ENCODE data around the gene MRPL44.
"Not testable (repeated sequence)": the region's sequence is repeated elsewhere in the genome, so short reads cannot be mapped to it uniquely, and the experiment has no call there.

Gene MRPL44

DNA sequence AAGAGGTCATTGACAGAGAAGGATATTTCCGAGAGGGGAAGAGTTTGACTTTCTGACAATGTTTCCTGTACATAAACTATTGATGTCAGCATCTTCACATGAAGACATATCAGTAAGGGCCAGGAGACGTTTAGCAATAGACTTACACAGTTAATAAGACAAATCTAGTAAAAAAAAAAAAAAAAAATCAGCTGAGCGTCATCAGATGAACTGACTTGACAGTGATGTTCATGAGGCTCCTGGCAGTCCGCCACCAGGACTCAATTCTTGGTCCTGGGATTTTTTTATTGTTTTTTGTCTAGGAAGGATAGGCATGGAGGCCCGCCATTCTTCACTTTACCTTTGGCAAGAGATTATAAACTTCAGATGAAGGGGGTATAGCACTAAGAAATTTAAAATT lies 14.5 kb downstream of the MRPL44 start:
- DNase-seq (ENCODE audit: low read depth), result no peak

DNA sequence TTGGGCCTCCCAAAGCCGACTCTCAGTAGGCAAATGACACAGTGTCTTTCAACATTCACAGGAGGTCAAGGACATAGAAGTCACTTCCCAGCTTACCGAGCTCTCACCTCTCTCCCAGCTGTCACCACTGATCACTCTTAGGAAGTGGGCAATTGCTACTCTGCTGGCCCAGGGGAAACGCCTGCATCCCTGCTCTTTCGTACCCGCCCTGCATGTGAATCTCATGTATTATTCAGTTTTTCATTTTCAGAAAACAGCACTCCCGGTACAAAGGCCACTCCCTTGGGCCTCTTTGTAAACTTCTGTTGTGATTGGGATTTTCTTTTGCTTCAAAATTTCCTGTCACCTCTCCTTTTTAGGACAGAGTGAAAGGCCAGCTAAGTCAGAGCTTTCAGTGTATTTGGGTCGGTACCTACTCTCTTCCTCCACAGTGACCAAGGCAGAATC lies 15.4 kb downstream of the MRPL44 start:
- DNase-seq (ENCODE audit: low read depth), result no peak

DNA sequence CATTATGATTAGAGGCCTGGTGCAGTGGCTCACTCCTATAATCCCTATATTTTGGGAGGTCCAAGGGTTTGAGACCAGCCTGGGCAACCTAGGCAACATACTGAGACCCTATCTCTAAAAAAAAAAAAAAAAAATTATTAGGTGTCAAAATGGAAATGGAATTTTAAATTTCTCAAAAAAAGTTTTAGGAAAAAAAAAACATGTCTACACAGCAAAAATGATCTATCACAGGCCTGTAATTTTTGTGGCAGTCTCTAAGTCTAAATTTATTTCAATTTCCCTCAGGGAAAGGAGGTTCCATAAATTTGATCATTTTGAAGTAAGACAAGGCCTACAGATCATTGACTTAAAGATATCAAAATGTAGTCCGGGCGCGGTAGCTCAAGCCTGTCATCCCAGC lies 16.3 kb downstream of the MRPL44 start:
- no peak for DNase-seq (ENCODE audit: low read depth)

DNA sequence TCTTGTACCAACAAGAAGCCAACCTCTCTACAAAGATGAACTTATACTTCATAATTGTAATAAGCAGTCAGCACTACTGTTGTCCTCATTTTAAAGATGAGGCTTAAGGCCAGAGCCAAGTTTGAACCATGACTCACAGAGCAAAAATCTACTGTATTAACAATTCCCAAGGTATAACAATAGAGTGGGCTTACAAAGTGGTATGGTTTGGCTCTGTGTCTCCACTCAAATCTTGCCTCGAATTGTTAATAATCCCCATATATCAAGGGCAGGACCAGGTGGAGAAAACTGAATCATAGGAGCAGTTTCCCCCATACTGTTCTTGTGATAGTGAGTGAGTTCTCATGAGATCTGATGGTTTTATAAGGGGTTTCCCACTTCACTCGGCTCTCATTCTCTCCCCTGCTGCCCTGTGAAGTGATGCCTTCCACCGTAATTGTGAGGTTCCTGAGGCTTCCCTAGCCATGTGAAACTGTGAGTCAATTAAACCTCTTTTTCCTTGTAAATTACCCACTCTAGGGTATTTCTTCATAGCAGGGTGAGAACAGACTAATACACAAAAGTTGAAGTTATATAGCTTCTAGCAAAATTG lies 19.5 kb downstream of the MRPL44 start:
- no peak for DNase-seq (ENCODE audit: low read depth)

DNA sequence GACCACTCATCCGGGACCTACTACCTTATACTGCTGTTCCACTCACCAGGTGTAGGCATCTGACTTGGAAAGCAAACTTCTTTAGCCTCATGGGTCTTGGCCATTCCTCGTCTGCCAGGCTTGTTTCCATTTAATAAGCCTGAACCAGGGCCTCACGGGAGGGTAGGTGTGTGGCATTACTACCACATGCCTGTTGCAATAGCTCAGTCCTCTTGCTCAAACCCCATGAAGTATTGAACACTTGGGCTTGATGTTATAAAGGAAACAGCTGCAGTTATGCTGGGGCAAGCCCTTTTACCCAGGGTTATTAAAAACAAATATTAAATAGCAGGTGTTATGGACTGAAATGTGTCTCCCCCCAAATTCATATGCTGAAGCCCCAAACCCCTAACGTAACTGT lies 21.2 kb downstream of the MRPL44 start:
- DNase-seq (ENCODE audit: low read depth), result no peak

DNA sequence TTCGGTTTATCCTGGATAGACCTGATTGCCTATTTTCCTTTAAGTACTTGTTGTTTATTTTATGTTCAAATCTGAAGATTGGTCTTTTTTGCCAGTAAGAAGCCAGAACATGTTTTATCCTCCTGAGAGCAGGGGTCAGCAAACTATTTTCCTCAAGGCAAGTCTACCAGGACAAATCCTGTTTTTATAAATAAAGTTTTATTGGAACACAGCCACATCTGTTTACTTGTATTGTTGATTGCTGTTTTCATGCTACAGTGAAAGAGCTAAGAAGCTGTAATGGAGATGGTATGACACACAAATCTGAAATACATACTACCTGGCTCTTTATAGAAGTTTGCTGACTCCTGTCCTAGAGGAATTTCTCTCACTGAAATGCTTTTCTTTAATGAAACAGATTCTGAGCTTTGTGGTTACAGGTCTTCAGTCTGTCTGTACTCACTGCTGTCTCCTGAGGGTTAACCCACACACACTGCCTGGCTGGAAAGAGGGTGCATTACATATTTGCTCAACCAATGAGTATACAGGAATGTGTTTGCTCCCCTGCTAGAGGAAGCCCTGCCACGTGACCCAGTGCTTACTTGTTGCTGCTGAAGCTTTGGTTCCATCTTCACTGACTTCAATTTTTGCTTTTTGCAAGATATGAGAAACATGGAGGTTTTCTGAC lies 22.6 kb downstream of the MRPL44 start:
- DNase-seq (ENCODE audit: low read depth), result no peak

DNA sequence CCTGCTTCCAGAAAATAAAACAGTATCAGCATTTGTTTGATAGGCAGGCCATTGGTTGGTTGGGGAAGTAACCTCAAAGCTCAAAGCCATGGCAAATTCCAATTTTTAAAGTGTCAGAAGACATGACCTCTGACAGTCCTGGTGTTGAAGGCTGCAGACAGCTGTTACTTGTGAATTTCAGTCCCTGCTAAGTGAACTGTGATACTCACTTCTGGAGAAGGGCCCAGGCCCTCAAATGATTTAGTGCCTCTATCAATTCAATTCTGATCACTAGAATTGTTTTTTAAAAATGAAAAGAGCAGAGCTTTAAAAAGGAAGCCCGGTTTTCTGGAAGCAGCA lies 23.1 kb downstream of the MRPL44 start:
- DNase-seq (ENCODE audit: low read depth), result no peak

DNA sequence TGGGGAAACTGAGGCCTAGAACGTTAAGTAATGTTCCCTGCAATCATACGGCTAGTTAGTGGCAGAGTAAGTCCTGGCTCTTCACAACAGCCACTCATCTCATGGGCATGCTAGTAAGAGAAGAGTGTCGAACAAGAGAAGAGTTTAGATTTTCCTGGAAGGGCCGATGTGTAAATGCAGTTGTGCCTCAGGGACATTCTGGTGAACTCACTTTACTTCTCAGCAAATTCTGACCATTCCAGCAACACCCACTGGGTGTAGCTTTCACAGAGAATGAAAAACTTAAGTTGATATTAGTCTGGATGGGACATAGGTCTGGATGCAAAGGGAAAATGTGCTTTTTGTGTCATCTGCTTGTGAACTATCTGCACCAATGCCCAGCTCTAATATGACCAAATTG lies 23.5 kb downstream of the MRPL44 start:
- no peak for DNase-seq (ENCODE audit: low read depth)

DNA sequence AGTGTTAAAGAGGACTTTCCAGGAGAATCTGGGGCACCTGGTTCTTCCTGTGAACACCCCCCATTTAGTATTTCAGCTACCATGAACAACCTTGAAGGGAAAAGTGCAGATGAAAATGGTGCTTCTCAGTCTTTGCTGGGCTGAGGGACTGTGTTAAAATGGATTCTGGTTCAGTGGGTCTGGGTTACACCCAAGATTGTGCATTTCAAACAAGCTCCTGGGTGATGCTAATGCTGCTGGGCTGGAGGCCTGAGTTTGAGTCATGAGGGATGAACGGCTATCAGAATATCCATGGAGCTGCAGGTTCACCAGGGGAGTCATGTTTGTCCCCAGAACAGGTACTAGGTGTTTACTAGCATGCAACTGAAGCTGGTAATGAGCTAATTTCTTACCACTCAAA lies 24.0 kb downstream of the MRPL44 start:
- DNase-seq (ENCODE audit: low read depth), result no peak

DNA sequence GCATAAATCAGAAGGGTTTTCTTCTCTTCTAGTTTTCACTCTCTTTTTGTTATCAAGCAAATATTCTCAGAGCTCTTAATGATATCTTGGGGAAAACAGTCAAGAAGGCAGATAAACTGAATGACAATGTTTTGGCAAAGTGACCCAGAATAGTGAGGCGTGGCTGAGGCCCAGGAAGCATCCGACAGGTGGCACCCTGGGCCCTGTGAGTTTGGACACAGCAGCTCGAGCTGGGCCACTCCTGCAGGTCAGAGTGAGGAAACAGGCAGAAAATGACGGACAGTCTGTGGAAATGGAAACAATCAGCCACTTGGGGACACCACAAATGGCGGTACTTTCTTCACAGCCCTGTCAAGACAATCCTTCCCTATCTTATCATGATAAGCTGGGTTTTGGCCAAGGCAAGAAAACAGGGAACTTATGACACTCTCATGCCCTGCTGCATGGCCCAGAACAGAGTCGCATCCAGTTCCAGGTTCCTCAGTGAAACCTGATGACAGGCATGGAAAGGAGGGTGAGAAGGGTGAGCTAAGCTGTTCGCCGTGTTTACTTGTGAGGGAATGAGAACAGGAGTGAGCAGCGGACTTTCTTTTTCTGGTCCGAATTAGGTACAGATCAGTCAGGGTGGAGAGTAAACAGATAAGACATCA lies 32.1 kb downstream of the MRPL44 start:
- no peak for DNase-seq (ENCODE audit: low read depth)

DNA sequence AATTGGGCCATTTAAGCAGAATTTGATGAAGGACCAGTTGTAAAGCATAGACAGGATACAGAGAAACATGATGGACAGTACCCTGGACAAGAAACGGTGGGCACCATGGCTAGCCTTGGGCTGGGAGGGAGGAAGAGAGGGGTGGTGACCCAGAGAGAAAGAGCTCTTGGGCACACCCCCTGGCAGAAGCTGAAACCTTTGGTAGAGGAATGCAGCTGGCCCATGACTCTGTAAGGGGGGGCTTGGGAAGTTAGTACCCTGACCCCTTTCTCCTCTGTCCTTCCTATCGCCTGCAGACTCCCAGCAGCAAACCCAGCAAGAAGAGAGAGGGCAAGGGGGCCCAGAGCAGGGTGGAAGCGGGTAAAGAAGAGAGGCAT lies 32.6 kb downstream of the MRPL44 start:
- DNase-seq (ENCODE audit: low read depth), result no peak

DNA sequence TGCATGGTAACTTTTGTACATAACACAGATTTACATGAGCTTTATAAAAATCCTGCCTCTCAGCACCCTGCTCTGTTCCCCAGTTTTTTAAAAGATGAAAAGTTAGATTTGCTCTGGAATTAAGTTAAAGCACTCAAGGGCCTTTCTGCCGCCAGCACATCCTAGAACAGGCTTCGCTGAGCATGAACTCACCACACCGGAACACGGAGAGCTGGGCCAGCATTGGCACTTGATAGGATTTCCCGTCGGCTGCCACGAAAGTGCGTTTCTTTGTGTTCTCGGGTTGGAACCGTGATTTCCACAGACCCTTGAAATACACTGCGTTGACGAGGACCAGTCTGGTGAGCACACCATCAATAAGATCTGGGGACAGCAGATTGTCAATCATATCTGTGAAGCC lies 34.3 kb downstream of the MRPL44 start:
- DNase-seq (ENCODE audit: low read depth), result no peak

DNA sequence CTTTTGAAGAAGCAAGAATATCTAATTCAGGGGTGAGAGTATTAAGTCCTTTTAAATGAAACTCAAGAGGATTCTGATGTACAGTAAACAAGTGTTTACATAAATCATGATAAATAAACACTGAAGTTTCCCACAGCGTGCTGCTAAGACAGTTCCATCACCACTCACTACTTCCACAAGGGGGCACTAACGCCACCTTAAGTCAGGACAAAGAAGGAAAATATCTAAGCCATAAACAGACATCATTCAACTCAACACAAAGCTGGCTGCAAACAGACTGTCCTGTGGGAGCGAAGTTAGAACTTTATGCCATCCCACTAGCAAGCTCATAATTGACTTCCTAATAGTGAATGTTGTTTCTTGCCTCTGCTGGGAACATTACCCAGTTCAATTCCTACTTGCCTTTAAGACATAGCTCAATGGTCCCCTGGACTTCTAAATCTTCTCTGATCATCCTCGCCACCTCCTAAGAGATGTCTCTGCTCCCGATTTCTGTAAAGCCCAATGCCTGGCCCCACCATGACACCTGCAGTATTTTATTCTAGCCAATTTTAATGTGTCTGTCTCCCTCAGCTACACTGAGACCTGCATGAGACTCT lies 36.5 kb downstream of the MRPL44 start:
- DNase-seq (ENCODE audit: low read depth), result peak; percentile 19

DNA sequence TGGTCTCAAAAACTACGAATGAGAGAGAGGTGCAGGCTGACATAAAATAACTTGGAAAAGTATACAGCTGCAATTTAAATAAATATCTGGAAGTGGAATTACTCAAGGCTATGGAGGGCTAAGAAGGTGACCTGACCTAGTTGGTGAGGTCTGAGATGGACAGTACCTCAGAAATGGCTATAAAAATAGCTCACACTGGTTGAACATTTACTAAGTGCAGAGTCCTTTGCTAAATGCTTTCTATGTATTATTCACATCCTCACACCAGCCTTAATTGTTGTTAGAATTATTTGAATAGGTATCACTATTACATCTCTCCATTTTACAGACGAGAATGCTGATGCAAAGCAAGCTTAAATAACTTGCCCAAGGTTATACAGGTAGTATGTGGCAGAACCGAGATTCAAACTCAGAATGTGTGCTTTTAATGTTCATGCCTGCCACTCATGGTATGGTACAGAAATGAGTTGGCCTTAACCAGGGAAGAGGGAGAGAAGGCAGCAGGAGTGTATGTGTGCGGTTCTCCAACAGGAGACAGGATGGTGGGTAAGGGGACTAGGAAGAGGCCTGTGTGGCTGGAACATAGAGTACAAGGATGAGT lies 37.4 kb downstream of the MRPL44 start:
- DNase-seq (ENCODE audit: low read depth), result no peak

DNA sequence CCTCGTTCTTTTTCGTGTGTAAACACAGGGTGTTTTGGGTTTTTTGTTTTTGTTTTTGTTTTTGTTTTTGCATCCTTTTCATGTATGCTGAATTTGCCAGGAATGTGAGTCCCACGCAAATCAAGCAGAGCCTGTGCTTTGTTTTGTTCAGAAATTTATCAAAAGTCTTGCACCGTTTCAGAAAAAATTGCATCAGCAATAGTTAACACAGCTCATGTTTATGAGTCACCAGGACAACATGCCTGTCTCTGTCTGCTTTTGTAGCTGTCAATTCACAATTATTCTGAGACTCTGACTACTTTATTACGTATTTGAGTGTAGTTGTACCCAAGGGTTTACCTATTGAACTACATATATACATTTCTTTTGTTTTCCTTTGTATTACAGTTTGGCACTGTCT lies 38.3 kb downstream of the MRPL44 start:
- no peak for DNase-seq (ENCODE audit: low read depth)

DNA sequence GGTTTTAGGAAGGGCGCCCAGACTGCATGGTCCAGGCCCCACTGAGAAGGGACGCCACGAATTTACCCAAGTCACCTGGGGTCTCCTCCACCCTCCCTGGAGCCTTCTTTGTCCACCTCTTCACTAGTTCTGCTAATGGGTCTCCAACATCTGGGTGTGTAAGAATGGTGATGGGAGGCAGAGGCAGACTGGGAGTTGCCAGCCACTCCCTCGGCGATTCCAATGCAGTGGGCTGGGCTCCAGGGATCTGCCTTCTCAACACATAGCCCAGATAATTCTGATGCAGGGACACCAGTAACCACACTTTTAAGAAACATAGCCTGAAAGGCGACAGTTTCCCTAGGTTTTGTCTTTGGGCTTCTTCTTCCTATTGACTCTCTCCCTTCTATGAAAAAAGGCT lies 39.1 kb downstream of the MRPL44 start:
- no peak for DNase-seq (ENCODE audit: low read depth)

DNA sequence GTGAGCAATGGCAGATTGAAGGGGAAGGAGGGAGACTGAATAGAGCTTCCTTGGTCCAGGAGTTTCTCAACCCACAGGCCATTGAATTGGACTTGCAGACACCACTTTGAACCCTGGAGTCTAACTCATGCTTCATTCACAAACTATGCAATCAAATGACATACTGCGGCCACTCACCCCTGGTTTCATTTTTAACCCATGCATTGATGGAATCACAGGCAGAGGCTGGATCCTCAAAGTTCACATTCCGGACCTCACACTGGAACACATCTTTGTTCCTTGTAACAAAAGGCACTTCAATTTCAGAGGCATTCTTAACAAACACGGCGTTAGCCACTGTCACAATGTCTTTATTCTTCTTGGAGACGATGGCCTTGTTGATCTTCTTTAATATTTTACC lies 40.7 kb downstream of the MRPL44 start:
- no peak for DNase-seq (ENCODE audit: low read depth)

DNA sequence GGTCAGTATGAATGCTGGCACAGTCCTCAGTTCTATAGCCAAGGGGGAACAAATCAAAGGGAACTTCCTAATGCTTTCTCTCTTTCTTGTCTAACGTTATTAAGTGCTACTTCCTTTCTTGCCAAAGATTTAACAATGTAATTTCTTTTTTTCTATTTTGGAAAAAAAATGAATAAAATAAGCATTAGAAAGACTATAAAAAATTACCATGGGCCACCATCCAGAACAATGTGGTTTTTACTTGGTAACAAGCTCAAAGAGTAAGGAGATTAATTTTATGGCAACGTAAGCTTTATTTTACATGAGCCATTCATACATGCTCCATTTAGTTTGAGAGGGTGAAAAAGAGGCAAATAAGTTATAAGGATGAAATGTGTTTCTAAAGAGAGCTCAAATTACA lies 41.7 kb downstream of the MRPL44 start:
- no peak for DNase-seq (ENCODE audit: low read depth)

DNA sequence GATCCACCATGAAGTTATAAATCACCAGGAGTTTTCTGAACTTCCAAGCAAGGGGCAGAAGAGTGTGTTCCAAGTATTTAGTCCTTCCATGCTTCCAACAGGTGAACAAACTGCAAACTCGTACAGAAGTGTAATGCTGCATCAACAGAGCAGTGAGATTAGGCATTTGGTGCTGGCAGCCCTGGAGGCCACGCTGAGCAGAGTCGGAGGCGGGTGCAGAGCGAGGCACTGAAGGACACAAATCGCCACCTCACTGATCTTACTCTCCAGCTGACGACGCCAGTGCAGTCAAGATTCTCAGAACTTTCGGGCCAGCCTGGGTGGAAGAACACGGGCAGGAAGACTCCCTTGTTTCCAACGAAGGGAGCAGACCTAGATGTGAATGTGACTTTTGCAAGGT lies 42.6 kb downstream of the MRPL44 start:
- DNase-seq (ENCODE audit: low read depth), result no peak

DNA sequence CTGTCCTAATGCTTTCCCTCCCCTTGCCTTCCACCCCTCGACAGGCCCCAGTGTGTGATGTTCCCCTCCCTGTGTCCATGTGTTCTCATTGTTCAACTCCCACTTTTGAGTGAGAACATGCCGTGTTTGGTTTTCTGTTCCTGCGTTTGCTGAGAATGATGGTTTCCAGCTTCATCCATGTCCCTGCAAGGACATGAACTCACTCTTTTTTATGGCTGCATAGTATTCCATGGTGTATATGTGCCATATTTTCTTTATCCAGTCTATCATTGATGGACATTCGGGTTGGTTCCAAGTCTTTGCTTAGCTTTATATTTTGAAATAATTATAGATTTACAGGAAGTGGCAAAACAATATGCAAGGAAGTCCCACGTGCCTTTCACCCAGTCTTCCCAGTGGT lies 43.4 kb downstream of the MRPL44 start:
- DNase-seq (ENCODE audit: low read depth), result not testable (repeated sequence)

DNA sequence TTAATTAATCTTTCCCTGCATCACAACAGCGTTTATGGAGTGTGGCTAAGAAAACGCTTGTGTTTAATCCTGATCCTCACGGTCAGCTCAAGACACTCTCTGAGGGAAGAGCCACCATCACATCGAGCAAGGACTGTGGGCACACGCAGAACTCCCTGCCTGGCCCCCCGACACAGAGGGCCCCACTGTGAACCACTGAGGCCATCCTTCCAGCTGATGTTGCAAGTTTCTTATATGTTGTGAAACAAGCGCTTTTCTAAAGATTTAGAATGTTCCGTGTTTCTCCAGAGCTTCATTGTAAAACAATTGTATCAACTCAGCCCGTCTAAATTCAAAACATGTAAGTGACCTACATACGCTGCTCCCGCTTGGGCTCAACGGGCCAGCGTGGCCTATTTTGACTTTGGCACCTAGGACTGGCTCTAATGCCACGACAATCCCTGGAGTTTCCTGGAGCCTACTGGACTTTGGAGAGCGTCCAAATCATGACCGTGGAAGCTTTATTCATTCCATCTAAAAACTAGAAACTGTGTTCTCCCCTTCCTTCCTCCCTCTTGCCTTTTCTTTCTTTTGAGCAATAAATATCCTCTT lies 46.9 kb downstream of the MRPL44 start:
- no peak for DNase-seq (ENCODE audit: low read depth)

DNA sequence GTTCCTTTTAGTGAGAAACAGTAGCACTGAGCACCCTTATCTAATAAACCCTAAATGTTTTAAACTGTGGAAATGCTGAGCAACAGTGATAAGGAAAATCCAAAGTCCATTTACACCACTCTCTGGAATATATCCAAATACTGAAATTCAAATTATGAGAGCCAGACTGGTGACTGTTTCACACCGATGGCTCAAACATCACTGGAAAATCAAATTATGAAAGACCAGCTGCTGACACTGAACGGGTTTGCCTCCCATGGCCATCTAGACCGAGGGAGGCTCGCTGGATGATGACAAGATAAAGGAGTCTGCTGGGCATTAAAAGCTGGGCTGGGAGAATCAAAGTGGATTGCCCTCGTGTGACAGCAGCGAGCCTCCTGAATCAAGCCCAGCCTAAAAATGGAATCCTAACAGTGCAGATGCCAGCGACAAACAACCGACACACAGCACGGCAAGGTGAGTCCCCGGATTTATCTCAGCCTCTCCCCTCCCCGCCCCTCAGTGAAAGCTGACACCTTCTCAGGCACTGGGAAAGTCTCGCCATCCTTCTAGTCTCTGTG lies 51.5 kb downstream of the MRPL44 start:
- no peak for DNase-seq (ENCODE audit: low read depth)

Data from stimulated activated CD8-positive, alpha-beta memory T cell treated with anti-CD3 and anti-CD28 coated beads, Interleukin-12 subunit alpha, Interleukin-12 subunit beta, amount 100 ng/mL, for 4 hours (primary cell).